HPDE6-E6E7 (cell line): ENCODE data around the gene CFB.
"Not testable (repeated sequence)": the region's sequence is repeated elsewhere in the genome, so short reads cannot be mapped to it uniquely, and the experiment has no call there.

Source experiments
- DNase-seq: peaks from one replicate; pipeline ENCODE4 v3.0.0; 2011; ENCODE audit warnings: missing footprints; ENCODE audit errors: extremely low spot score

Gene CFB

GRCh38 chr6:31970604-31971271 is 24.8 kb downstream of the CFB start:
- no peak for DNase-seq

DNA sequence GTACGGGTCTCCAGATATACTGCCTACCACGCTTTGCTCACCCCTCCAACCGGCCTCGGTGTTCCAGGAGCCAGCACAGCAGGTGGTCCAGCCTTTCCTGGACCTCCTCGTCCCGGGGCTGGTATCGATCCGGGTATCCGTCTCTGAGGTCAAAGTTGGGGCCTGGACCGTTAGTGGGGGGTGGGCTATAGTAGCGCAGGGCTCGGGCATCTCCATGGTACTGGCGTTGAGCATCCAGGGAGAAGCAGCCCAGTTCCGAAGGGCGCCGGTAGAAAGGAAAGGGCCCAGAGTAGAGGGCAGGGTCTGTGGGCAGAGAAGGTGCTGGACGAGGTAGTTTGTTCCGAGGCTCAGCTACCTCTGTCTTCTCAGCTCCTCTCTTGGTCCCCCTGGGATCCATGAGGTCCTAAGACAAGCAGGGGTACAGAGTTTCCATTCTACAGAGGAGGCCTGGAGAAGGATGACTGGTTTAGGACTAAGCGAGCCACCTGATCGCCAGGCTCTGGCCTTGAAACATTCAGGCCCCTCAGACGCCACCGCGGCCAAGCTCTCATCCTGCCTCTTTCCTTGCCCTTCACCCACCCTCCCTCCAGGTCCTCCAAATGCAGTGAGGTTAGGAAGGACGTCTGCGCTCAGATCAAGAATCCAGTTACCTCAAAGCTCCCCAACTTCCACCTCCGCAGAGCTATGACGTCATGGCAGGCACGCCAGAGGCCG is 25.5 kb downstream of the CFB start:
- DNase-seq: no peak

DNA sequence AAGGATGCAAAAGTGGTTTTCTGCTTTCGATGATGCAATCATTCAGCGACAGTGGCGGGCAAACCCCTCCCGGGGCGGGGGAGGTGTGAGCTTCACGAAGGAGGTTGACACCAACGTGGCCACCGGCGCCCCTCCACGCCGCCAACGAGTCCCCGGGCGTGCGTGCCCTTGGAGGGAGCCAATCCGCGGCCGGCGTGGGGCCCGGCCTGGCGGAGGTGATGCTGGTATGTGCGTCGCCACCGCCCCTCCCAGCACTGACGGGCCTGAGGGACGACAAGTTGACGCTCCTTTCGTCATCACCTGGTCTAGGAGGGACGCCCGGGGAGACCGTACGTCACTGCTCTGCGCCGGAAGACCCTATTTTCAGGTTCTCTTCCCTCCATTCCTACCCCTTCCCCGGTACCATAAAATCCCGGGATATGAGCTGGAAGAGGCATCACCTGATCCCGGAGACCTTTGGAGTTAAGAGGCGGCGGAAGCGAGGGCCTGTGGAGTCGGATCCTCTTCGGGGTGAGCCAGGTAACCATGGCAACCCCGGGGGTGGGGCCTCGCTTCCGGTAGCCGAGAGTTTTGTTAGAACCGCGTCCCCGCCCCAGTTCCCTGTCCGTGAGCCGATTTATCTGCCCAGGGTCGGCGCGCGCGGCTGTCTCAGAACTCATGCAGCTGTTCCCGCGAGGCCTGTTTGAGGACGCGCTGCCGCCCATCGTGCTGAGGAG is 26.3 kb downstream of the CFB start, which contains the start of gene DXO:
Gene DXO (minus strand): TSS at position 146 of the 716 bp plus-strand sequence. CDS start 463 bp downstream, outside the sequence.
- DNase-seq: peak; percentile 98

- DNase-seq: no peak
These were observed 26.9 kb downstream of the CFB start for GRCh38 chr6:31972709-31973350.

DNA sequence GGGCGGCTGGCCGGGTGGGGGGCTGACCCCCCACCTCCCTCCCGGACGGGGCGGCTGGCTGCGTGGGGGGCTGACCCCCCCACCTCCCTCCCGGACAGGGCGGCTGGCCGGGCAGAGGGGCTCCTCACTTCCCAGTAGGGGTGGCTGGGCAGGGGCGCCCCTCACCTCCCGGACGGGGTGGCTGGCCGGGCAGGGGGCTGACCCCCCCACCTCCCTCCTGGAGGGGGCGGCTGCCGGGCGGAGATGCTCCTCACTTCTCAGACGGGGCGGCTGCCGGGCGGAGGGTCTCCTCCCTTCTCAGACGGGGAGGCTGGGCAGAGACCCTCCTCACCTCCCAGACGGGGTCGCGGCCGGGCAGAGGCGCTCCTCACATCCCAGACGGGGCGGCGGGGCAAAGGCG is 30.2 kb downstream of the CFB start:
- DNase-seq: not testable (repeated sequence)

DNA sequence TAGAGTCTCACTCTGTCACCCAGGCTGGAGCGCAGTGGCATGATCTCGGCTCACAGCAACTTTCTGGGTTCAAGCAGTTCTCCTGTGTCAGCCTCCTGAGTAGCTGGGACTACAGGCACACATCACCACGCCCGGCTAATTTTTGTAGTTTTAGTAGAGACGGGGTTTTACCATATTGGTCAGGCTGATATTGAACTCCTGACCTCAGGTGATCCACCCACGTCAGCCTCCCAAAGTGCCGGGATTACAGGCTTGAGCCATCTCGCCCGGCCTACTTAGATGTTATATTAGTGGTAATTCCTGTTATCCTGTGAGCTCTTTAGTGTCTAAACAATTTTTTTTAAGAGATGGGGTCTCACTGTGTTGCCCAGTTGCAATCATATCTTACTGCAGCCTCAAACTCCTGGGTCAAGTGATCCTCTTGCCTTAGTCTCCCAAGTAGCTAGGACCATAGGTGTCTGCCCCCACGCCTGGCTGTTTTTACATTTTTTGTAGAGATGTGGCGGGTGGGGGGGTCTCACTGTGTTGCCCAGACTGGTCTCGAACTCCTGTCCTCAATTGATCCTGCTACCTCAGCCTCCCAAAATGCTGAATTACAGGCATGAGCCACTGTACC is 32.0 kb downstream of the CFB start:
- DNase-seq: no peak

GRCh38 chr6:31978831-31979230 is 32.9 kb downstream of the CFB start:
- no peak for DNase-seq

GRCh38 chr6:31979238-31979898 is 33.5 kb downstream of the CFB start:
- DNase-seq: no peak

DNA sequence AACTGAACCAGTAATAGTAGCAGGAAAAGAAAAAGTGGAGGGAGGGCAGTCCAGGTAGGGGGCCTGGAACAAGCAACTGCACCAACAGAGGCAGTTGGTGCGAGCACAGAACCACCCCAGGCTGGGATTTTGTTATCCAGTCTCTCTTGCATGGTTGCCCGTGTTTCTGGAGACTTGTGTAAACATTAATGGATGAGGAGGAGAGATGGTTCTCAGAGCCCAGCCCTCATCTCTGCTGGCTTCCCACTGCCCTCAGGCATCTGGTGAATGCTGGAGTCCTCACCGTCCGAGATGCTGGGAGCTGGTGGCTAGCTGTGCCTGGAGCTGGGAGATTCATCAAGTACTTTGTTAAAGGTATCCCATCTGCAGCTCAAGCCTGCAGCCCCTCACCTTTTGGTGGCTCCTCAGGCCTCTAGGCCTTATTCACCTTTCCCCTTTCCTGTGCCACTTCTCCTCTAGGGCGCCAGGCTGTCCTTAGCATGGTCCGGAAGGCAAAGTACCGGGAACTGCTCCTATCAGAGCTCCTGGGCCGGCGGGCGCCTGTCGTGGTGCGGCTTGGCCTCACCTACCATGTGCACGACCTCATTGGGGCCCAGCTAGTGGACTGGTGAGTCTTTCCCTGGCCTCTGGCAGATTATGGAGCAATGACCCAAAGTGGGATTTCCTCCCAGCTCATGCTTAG is 34.4 kb downstream of the CFB start:
- DNase-seq: not testable (repeated sequence)

DNA sequence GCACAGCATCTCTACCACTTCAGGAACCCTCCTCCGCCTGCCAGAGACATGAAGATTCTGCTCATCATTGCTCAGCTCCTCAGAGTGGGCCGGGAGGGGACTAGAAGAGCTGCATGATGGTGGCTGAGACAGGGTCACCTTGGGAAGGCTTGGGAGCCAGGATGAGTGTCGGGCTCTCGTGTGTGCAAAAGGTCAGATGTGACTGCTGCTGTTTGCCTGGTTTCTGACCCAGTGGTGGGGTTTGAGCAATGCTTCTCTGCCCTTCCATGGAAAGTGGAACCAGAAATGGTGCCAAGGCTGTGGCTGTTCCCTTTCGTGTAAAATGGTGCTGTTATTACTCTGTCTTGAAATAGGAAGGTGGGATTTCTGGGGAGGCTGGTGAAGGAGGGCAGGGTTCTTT is 35.1 kb downstream of the CFB start:
- not testable (repeated sequence) for DNase-seq

GRCh38 chr6:31981744-31982143 is 35.8 kb downstream of the CFB start, which contains the start of gene C4A:
C4A (plus strand) TSS chr6:31982057; CDS start chr6:31982108, 51 bp downstream.
- DNase-seq: not testable (repeated sequence)

DNA sequence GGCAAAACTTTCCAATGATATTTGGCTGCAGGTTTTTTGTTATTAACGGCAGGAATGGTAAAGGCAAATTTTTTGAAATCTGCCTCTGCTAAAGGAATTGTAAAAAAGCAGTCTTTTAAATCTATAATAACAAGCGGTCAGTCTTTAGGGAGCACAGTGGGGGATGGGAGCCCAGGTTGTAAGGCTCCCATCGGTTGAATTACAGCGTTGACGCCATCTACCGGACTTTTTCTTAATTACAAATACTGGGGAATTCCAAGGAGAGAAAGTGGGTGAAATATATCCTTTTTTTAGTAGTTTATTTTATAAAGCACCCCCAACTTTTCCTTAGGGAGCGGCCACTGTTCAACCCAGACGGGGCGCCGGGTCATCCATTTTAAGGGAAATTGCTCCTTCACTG is 43.5 kb downstream of the CFB start:
- DNase-seq: not testable (repeated sequence)

- DNase-seq: not testable (repeated sequence)
These were observed 48.5 kb downstream of the CFB start for GRCh38 chr6:31994421-31994820.

DNA sequence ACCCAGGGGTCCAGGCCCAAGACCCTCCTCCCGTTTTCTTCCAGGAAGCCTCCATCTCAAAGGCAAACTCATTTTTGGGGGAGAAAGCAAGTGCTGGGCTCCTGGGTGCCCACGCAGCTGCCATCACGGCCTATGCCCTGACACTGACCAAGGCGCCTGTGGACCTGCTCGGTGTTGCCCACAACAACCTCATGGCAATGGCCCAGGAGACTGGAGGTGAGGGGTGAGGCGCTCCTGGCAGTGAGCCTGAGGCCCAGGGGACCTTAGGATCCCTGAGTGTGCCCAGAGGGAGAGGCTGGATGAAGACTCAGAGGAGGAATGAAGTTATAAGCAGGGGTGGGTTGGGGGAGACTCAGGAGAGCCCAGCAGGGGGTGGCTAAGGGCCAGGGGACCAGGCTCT is 50.5 kb downstream of the CFB start:
- not testable (repeated sequence) for DNase-seq
